ENCODE measurements around the gene COBLL1.
"Not testable (repeated sequence)": the region's sequence is repeated elsewhere in the genome, so short reads cannot be mapped to it uniquely, and the experiment has no call there.

The COBLL1 gene

DNA sequence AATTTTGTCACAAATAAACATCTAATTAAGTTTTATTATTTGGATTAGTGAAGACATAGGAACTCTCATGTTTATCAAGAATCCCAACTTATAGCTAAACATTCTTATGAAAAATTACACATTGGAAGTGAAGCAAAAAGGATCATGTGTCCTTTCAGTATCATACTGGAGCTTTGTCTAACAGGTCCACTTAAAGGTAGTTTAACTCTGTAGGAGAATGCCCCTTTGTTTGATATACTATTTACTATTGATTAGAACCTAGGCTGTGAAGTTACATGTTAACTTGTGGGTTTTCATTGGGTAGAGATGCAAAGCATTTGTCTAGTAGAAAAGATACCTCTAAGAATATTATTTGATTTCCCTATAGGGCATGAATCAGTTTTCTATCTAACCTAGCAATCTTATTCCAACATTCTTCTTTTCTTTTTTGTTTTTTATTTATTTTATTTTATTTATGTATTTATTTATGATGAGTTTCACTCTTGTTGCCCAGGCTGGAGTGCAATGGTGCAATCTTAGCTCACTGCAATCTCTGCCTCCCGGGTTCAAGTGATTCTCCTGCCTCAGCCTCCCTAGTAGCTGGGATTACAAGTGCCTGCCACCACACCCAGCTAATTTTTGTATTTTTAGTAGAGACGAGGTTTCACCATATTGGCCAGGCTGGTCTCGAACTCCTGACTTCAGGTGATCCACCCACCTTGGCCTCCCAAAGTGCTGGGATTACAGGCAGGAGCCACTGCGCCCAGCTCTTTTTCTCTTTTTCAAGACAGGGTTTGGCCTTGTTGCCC is 18.5 kb upstream of the COBLL1 start:
- not testable (repeated sequence) for DNase-seq

DNA sequence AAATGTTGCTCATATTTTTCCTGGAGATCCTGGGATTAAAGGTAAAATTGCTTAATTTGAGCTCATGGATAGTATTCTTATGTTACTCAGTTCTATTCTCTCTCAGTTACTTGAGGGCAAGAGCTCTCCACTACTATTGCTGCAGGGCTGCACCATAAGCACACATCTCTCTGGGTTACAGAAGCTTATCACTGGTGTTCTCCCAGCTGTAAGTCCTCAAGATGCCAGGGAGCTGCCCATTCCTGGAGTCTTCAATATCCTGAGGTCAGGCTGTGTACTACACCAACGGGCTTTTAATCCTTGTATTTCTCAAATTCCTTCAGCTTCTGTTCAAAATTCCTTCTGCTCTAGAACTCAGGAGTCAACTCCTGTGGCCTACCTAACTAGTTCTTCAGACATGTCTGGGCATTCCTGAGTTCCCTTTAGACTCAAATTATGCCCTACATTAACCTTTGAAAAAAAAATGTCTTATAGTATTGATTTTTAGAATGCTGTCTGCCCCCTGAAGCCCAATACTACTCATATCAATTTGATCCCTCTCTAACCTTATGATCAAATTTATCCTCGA is 17.7 kb upstream of the COBLL1 start:
- no peak for DNase-seq

- DNase-seq, result no peak
Measured at GRCh38 chr2:164852086-164852485, 10.5 kb upstream of the COBLL1 start.

DNA sequence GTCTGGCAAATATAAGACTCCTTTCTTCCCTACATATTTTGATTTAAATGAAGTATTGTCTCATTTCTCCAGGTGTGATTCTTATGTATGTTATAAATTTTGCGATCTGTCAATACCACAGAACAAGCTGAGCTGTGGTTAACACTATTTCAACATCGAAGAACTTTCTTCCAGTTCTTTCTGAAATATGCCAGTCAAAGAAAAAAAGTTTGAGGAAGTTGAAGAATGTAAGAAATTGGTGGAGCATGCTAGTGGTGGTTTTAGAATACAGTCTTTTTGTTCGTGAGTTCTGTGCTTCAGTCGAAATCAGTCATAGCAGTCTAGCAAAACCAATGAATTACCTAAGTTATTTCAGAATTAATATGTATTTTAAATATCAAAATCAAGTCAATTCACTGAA is 8.6 kb upstream of the COBLL1 start:
- no peak for DNase-seq

GRCh38 chr2:164849506-164849905 is 7.9 kb upstream of the COBLL1 start:
- no peak for DNase-seq

GRCh38 chr2:164847981-164848741 is 6.5 kb upstream of the COBLL1 start:
- DNase-seq, result no peak

GRCh38 chr2:164847291-164847690 is 5.7 kb upstream of the COBLL1 start:
- DNase-seq, result no peak

DNA sequence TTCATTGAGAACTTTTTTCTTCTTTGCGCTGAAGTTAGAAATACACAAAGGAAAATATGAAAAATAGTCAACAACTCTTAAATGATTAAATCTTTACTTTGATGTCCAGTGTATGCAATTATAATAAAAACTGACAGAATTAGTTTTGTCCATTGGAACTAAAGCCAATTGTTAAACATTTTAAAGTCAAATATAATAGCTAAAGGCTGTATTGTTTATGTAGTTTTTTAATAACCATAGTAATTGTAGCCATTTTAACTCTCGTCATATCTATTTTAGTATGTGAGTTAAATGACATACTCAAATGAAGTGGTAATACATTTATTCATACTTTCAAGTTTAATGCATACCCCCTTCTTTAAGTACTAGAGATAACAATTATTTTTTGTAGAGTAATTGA is 4.7 kb upstream of the COBLL1 start:
- DNase-seq, result no peak

- no peak for DNase-seq
Measured at GRCh38 chr2:164843346-164843911, 1.8 kb upstream of the COBLL1 start.

DNA sequence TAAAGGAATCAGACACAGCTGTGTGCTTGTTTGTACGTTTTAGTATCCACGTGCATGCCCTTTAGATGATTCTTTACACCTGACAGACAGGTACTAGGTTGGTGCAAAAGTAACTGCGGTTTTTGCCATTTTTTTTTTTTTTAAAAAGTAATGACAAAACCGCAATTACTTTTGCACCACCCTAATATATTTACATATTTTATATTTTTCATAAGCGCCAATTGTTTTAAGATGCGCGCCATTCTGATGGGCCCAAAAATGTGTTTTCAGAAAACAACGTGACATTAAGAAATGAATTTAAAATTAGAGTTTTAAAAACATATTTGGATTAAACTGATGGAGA is 972 bp upstream of the COBLL1 start:
- no peak for DNase-seq

DNA sequence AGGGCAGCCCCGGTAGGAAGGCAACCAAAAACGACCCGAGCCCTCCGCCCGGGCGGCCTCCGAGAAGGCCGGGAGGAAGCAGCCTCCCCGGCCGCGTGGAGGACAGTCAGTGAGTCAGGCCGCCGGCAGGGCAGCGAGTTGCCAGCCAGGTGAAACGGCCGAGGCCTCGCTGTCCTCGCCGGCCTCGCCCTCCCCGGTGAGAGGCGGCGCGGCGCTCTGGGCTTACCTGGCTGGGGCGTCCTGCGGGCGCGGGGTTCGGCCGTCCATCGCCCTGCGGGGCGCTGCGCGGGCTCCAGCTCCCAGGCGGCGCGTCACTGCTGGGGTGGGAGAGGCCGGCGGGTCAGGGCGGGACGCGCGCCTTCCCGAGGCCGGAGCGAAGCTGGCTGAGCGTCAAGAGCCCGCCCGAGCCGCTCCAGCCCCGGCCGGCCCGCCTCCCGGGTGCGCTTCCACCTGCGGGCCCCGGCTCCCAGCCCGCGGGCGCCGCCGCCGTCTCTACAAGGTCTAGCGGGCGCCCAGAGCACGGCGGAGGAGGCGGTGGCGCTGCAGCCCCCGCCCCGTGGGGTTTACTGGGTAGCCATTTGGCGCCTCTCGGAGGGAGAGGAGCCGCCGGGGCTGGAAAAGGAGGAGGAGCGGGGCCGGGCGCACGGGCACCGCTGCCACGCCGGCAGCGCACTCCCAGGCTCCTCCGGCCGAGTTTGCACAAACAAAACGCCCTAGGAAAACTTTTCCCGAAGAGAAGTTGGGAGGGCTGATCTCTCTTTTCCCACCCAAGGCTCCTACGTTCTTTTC is 499 bp downstream of the COBLL1 start:
- DNase-seq, result no peak

DNA sequence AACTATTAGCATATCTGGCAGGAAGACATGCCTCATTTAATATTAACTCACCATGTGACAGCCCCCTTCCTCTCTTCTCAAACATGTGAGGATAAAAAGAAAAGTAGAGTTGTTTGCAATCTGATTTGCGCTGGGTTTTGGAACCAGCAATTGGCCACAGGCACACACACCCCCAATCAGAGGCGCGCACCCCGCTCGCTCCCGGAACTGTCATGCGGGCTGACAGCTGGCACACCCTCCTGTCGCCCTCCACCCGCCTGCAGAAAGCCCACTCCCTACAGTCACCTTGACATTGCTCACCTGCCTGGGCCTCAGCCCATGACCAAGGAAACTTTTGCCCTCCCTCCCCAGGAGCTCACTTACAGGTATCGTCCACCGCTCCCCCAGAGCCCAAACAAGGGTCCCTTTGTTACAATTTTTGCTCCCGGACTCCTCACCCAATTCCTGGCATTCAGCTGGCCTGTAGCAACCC is 1.1 kb downstream of the COBLL1 start:
- no peak for DNase-seq

DNA sequence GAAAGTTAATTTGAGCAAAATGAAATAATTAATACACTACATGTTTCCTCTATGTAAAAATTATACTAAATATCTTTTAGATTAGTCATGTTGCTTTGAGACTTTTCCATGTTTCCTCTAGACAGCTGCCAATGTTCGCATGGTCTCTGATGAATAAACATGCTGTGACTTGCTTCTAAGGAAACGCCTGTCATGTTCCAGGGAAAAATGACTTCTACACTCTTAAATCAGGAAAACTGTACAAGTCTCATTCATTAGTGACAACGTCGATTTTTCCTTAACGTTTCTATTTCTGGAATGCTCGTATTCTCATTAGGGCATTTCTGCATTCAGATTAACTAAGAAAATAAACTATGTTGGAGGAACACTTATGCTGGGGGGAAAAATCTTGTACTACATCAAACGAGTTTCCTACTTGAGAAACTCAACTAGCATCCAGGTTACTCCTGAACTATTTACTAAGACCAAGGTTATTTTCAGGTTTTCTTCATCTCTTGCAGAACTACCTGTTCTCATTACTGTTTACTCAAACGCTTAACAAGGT is 1.6 kb downstream of the COBLL1 start:
- no peak for DNase-seq

DNA sequence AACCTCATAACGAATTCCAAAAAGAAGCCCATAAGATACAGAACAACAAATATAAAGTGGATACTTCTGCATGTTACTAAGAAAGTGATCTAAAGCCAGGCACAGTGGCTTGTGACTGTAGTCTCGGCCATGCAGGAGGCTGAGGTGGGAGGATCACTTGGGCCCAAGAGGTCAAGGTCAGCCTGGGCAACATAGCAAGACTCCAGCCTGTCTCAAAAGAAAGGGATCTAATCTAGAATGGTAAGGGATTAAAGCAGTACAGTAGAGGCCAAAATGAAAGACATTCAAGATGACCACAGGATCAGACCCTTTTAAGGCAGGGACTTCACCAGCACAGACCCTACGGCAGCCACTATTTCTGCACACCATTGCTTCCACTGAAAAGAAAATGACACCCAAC is 3.8 kb downstream of the COBLL1 start:
- DNase-seq, result no peak

DNA sequence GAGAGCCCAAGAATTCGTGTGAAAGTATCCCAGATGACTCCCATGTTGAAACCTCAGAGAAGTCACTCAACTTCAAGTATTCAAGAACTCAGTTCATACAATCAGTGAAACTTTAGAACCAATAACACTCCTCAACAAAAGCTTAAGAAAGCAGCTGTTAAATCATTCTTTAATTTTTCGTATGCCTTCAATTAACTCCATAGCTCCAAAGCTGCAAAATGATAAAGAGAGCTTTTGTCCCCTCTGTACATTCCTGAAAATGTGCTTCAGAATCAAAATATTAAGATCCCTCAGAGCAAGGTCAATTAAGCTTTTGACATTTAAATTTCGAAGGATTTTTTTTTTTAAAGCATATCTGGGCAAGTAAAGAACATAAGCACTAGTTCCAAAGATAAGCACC is 4.7 kb downstream of the COBLL1 start:
- DNase-seq, result no peak

DNA sequence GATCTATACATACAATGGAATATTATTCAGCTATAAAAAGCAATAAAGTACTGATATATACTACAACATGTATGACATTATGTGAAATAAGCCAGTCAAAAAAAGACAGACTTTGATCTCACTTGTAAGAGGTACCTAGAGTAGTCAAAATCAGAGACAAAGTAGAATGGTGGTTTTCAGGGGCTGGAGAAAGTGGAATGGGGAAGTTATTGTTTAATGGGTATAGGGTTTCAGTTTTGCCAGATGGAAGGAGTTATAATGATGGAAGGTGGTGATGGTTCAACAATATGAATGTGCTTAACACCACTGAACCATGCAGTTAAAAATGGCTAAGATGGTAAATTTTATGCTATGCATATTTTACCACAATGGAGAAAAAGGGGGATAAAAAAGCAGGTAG is 6.3 kb downstream of the COBLL1 start:
- no peak for DNase-seq

DNA sequence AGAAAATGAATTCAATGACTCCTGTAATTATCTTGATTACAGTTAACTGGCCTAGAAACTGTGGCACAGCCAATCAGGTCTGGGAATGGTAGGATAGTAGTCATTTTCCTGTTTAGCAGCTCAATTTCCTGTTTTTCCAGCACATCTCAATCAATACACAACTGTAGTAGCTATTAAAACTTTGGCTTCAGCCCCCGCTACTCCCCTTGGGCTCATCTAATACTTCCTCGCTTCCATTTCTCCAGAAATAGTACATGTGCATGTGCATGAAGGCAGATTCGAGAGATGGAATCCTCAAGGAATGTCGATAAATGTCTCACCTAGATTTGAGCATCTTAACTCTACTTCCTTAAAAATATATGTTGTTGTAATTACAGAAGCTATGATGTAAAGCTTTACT is 9.7 kb downstream of the COBLL1 start:
- DNase-seq, result no peak

DNA sequence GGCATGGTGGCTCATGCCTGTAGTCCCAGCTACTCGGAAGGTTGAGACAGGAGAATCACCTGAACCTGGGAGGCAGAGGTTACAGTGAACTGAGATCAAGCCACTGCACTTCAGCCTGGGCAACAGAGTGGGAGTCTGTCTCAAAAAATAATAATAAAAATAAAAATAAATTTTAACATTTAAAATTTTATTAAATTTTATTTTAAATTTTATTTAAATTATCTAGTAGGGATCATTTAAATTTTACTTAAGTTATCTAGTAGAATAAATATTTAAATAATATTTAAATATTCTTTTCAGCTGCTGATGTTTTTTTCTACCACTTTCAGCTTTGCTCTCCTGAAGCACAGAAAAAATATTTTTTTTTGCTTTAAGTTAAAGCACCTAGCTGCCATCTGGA is 10.4 kb downstream of the COBLL1 start:
- DNase-seq, result no peak

GRCh38 chr2:164826293-164827243 is 15.1 kb downstream of the COBLL1 start:
- no peak for DNase-seq

DNA sequence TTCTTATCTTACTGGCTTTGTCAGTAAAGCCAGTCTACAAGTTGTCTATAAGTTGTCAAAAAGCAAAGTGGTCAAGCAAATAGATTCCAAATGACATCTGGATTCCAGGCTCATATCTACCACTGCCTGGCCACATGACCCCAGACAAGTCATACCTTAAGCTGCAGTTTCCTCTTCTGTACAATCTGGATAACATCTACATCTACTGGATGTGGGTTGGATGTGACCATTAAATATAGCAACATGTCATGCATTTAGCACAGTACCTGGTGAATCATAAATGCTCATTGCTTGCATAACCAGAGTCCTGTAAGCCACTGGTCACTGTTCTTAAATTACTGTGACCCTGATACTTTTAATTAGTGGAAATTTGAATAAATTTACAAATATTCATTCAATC is 16.8 kb downstream of the COBLL1 start:
- no peak for DNase-seq

DNA sequence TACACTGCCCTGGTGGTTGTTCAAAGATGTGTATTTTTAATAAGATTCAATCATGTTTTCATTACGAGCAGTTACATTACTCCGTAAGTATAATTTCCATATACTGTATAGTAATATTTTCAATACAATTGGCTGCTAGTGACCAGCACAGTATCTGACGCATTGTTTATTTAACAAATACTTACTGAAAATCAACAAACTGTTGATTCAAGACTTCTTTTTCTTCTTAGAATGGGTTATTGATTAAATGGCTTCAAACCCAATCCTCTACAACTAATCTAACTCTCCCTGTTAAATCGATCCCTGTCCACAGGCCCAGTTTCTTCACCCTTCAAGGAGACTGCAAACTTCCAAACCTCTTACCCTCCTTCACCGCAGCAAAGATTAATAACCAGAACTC is 18.5 kb downstream of the COBLL1 start:
- DNase-seq, result no peak

GRCh38 chr2:164821338-164821737 is 20.3 kb downstream of the COBLL1 start:
- no peak for DNase-seq

Data from activated CD4-positive, alpha-beta T cell treated with anti-CD3 and anti-CD28 coated beads for 4 hours (primary cell).